22Rv1 (cell line): ENCODE results near the gene CRK.

Experiments used
- ZFX ChIP-seq: fragments of 450-650 bp; IDR thresholded peaks from 2 replicates; pipeline ENCODE4 v1.6.1; 2017; ENCODE audit warnings: antibody characterized with exemption, borderline replicate concordance
- TF ChIP-seq, protein P1 (sequence below): fragments of 450-650 bp; IDR thresholded peaks from 2 replicates; pipeline ENCODE4 v1.5.1; 2017; ENCODE audit warnings: mild to moderate bottlenecking

DNA sequence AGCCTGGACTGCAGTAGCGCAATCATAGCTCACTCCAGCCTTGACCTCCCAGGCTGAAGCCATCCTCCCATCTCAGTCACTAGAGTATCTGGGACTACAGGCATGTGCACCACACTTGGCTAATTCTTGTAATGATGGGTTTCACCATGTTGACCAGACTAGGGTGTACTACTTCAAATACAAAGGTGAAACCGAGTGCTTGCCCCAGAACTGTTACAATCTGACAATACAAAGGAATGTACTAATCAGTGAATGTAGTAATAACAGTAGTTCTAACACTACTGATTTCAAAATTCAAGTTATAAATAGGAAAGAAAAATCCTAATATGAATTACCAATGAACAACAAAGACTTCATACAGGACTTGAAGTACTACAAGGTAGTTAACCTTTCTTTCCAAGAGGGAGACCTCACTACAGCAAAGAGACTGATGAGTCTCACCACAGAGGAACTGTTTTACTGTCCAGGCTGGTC, 24.4 kb downstream of the CRK start:
- TF ChIP-seq, protein P1, sequence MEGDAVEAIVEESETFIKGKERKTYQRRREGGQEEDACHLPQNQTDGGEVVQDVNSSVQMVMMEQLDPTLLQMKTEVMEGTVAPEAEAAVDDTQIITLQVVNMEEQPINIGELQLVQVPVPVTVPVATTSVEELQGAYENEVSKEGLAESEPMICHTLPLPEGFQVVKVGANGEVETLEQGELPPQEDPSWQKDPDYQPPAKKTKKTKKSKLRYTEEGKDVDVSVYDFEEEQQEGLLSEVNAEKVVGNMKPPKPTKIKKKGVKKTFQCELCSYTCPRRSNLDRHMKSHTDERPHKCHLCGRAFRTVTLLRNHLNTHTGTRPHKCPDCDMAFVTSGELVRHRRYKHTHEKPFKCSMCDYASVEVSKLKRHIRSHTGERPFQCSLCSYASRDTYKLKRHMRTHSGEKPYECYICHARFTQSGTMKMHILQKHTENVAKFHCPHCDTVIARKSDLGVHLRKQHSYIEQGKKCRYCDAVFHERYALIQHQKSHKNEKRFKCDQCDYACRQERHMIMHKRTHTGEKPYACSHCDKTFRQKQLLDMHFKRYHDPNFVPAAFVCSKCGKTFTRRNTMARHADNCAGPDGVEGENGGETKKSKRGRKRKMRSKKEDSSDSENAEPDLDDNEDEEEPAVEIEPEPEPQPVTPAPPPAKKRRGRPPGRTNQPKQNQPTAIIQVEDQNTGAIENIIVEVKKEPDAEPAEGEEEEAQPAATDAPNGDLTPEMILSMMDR = no peak
- TF ChIP-seq ZFX = no peak
